HepG2 (cell line): ENCODE results near the gene PRIMA1. TPM values are rescaled to one million over a fixed set of nuclear protein-coding genes. Genes with fewer than 3 reads are reported as not detected.

Experiments used
- ATAC-seq: fragments of 200-7000 bp; cut with Tn5 transposase; 3 replicates; pipeline ENCODE4 v1.9.1; 2020; ENCODE audit warnings: mild to moderate bottlenecking, moderate library complexity
- BruUV-seq: library from RNA; stranded (reverse); fragments of 400-500 nt; replicated peaks from 2 replicates; lab custom pipeline; 2021; lab: Mats Ljungman, UMichigan
- CTCF ChIA-PET: fragments of 300-600 bp; formaldehyde crosslinking; extraction: SDS; loops from one replicate; lab custom pipeline; 2021; ENCODE audit warnings: low total read pairs, inconsistent platforms, low intra/inter-chr PET ratio; lab: Yijun Ruan, JAX
- POLR2A ChIA-PET: fragments of 350-600 bp; sonication (Branson Sonifier 250); formaldehyde crosslinking; loops from one replicate; lab custom pipeline; 2020; ENCODE audit warnings: antibody characterized with exemption, inconsistent platforms; lab: Yijun Ruan, JAX
- DNase-seq: peaks from one replicate; pipeline ENCODE4 v3.0.0-alpha.2; 2015; ENCODE audit warnings: low spot score
- FAIRE-seq: peaks from 3 replicates; lab custom pipeline; 2011; peaks lifted over from hg19 to GRCh38; lab: Jason Lieb, UNC
- H2AFZ ChIP-seq: one replicate; pipeline ENCODE4 v1.6.1; 2011; ENCODE audit warnings: low read length, inconsistent platforms
- H3K27ac ChIP-seq: fragments of 300-600 bp; 3 replicates; pipeline ENCODE4 v1.8.0; 2011; ENCODE audit warnings: mixed run types, mild to moderate bottlenecking, mixed read lengths, low read length, inconsistent platforms; ENCODE audit not compliant: insufficient read depth; ENCODE audit errors: extremely low read length
- H3K27me3 ChIP-seq, 2 experiments: fragments of 200-600 bp in 1 of 2; 2 replicates in 1 of 2; 3 replicates in 1 of 2; pipeline versions ENCODE4 v1.6.0 to v1.8.0; 2011; ENCODE audit warnings: low read length in 2 of 2, mild to moderate bottlenecking in 2 of 2, moderate library complexity in 2 of 2, inconsistent platforms in 1 of 2; ENCODE audit not compliant: insufficient read depth in 2 of 2, control insufficient read depth in 1 of 2
- H3K36me3 ChIP-seq, 2 experiments: fragments of 200-600 bp in 1 of 2; replicated peaks in 1 of 2; 2 replicates in 1 of 2; 3 replicates in 1 of 2; pipeline versions ENCODE4 v1.5.1 to v1.8.0; 2011; ENCODE audit warnings: low read length in 2 of 2, inconsistent platforms in 1 of 2; ENCODE audit not compliant: insufficient read depth in 2 of 2, control insufficient read depth in 1 of 2
- H3K4me1 ChIP-seq: 2 replicates; pipeline ENCODE4 v1.5.1; 2012; ENCODE audit warnings: low read length, inconsistent platforms; ENCODE audit not compliant: insufficient read depth
- H3K4me2 ChIP-seq: 2 replicates; pipeline ENCODE4 v1.6.0; 2011; ENCODE audit warnings: low read depth, low read length, inconsistent platforms
- H3K4me3 ChIP-seq, 3 experiments: fragments of 200-600 bp in 1 of 3; sonication (generic), shearing (Covaris generic) in 1 of 3; replicated peaks in 1 of 3; 2 replicates each; pipeline ENCODE4 v1.5.1; 2011 to 2016; ENCODE audit warnings: low read length in 3 of 3, inconsistent platforms in 2 of 3, low read depth in 2 of 3, mild to moderate bottlenecking in 2 of 3, control low read depth in 1 of 3, mixed read lengths in 1 of 3; ENCODE audit not compliant: insufficient read depth in 1 of 3
- H3K79me2 ChIP-seq: one replicate; pipeline ENCODE4 v1.6.1; 2011; ENCODE audit warnings: low read length, inconsistent platforms; ENCODE audit not compliant: insufficient read depth
- H3K9ac ChIP-seq: 2 replicates; pipeline ENCODE4 v1.6.0; 2011; ENCODE audit warnings: mild to moderate bottlenecking, low read depth, low read length, inconsistent platforms; ENCODE audit not compliant: insufficient read depth
- H3K9me3 ChIP-seq: 2 replicates; pipeline ENCODE4 v1.5.1; 2012; ENCODE audit warnings: mild to moderate bottlenecking, low read length
- H4K20me1 ChIP-seq: 2 replicates; pipeline ENCODE4 v1.6.0; 2011; ENCODE audit warnings: inconsistent platforms, mild to moderate bottlenecking, low read length, moderate library complexity; ENCODE audit not compliant: insufficient read depth
- FOXJ3 ChIP-seq: sonication (generic); formaldehyde crosslinking; IDR thresholded peaks from 2 replicates; pipeline ENCODE4 v1.4.0; 2020; ENCODE audit warnings: missing genetic modification reagents, mild to moderate bottlenecking, borderline replicate concordance
- GPN1 ChIP-seq: sonication (generic); formaldehyde crosslinking; IDR thresholded peaks from 2 replicates; pipeline ENCODE4 v1.5.1; 2020; ENCODE audit warnings: missing genetic modification reagents, borderline replicate concordance
- PRPF4 ChIP-seq: fragments of 200-400 bp; formaldehyde crosslinking; IDR thresholded peaks from 2 replicates; pipeline ENCODE4 v1.6.1; 2016; ENCODE audit warnings: low read length, low read depth; ENCODE audit not compliant: poor library complexity, severe bottlenecking
- SOX13 ChIP-seq, 3 experiments: fragments of 450-650 bp in 1 of 3; sonication (generic) in 1 of 3; formaldehyde crosslinking in 1 of 3; IDR thresholded peaks in 2 of 3; conservative IDR thresholded peaks in 1 of 3; 2 replicates each; pipeline versions ENCODE4 v1.5.0 to v1.6.1; 2016 to 2020; ENCODE audit warnings: antibody characterized with exemption in 1 of 3, mild to moderate bottlenecking in 1 of 3, missing compliant biosample characterization in 1 of 3, missing genetic modification reagents in 1 of 3, moderate library complexity in 1 of 3
- ZC3H4 ChIP-seq: sonication (generic); formaldehyde crosslinking; IDR thresholded peaks from 2 replicates; pipeline ENCODE4 v1.4.0; 2020; ENCODE audit warnings: missing genetic modification reagents, borderline replicate concordance
- ZNF431 ChIP-seq: sonication (generic); formaldehyde crosslinking; IDR thresholded peaks from 2 replicates; pipeline ENCODE4 v1.9.0; 2022; ENCODE audit warnings: missing genetic modification reagents, low read depth, mild to moderate bottlenecking, borderline replicate concordance
- WGBS: methylation state at CpG from one replicate; pipeline ENCODE4 v1.1.6; 2017; ENCODE audit warnings: low lambda C conversion rate; 5-methylcytosine and 5-hydroxymethylcytosine counted together
- in situ Hi-C: cut with HindIII; loops from 2 replicates; pipeline ENCODE4 v1.10.0; 2017; ENCODE audit warnings: low pct_unique_long_range_greater_than_20kb; ENCODE audit not compliant: extremely low pct_ligation_motif_present
- intact Hi-C: fragments of 100-400 bp; cut with micrococcal nuclease; formaldehyde crosslinking; loops from one replicate; pipeline ENCODE4 v1.10.0; 2022; ENCODE audit not compliant: unreplicated experiment
- polyA plus RNA-seq, 8 experiments: library from polyadenylated mRNA; depleted of rRNA in 3 of 8; stranded (reverse) in 7 of 8; unstranded in 1 of 8; fragments of >200 nt; fragmentation: Illumina TruSeq in 4 of 8; extraction: Trizol in 4 of 8; gene quantifications; 2 replicates each; pipeline versions ENCODE4 v1.2.1 to v1.2.3, GENCODE V29; 2011 to 2016; ENCODE audit warnings: low read depth in 4 of 8, missing spikeins in 1 of 8, mixed read lengths in 1 of 8; ENCODE audit not compliant: insufficient read depth in 1 of 8
- total RNA-seq, 5 experiments: library from RNA; depleted of rRNA; stranded (reverse); fragments of >200 nt; fragmentation: Illumina TruSeq; extraction: Trizol; gene quantifications; 2 replicates each; pipeline ENCODE4 v1.2.3, GENCODE V29; 2016; ENCODE audit warnings: low read depth in 1 of 5
- TF ChIP-seq, protein P1 (sequence below): sonication (generic); formaldehyde crosslinking; IDR thresholded peaks from 2 replicates; pipeline ENCODE4 v1.4.0; 2020; ENCODE audit warnings: missing genetic modification reagents
- TF ChIP-seq, protein P2 (sequence below): sonication (generic); formaldehyde crosslinking; IDR thresholded peaks from 2 replicates; pipeline ENCODE4 v1.8.0; 2022; ENCODE audit warnings: missing genetic modification reagents, mild to moderate bottlenecking, moderate library complexity, borderline replicate concordance

The PRIMA1 gene
- total and polyA plus RNA-seq, 2 of the 13 experiments (the other 11 are each of a cell fraction or from before 2014, with no cell fraction given), result 2.4 to 3.2 TPM

DNA sequence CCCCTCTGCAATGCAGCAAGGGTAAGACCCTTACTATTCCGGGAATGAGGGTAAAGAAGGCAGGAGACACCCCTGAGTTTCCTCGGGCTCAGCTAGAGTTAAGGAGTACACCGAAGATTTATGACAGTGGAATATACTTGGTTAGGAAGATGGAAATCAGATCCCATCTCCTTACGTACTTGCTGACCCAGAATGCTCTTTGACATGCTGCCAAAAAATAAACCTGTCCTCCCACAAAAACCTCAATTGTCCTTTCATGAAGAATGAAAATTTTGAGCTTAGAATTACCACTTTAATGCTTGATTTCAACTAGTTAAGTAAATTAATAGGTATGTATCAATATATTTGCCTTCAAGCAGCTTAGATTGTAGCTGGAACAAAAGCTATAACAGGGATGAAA is 99.5 kb downstream of the PRIMA1 start:
- DNase-seq, result no peak
- Histone ChIP-seq H3K9me3 (no peaks in the 10 kb centered on the region), H3K4me3 (no peak overlapping the region), H3K9ac (no peak overlapping the region), H2AFZ (no peak overlapping the region), H3K27ac (no peak overlapping the region), H3K4me2 (no peak overlapping the region), H3K27me3 (peaks cover 0 to 11% of the 10 kb centered on the region in 2 experiments; a peak in 2 of 5 replicates), H3K79me2 (no peaks in the 10 kb centered on the region), H4K20me1 (no peaks in the 10 kb centered on the region), H3K36me3 (no peaks in the 10 kb centered on the region), H3K4me1 (no peaks in the 10 kb centered on the region)
- WGBS, result 5% methylated on average over 4 of the region's 4 CpGs
- no peak for FAIRE-seq
- in situ Hi-C loops, result no loop called here
- intact Hi-C loops, result no loop called here
- no peak for ATAC-seq
- POLR2A ChIA-PET, result no interaction called here
- BruUV-seq, result no TSS peak
- CTCF ChIA-PET, result no interaction called here
- TF ChIP-seq, protein P1, sequence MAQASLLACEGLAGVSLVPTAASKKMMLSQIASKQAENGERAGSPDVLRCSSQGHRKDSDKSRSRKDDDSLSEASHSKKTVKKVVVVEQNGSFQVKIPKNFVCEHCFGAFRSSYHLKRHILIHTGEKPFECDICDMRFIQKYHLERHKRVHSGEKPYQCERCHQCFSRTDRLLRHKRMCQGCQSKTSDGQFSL (CRISPR knock-in tag), result no peak
- TF ChIP-seq FOXJ3 (CRISPR knock-in tag) (no peak), ZC3H4 (CRISPR knock-in tag) (no peak), GPN1 (no peak)

DNA sequence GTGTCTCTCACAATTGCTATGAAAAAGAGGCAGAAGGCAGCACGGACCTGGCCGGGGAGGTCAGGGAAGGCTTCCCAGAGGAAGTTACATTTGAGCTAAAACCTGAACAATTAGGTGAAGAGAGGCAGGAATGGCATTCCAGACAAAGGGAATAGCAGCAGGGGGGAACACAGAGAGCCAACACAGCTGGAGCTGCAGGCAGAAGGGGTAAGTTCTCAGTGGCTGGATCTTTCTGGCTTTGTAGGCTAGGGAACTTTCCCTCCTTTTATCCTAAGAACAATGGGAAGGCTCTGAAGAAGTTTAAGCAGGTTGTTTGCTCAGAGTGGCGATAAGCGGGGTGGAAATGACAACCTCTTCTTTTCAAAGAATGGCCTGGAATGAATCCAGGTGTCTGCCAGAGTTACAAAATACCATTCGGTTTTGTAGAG is 100.0 kb downstream of the PRIMA1 start:
- Histone ChIP-seq H3K36me3 (no peaks in the 10 kb centered on the region), H3K27ac (no peak overlapping the region), H3K4me2 (no peak overlapping the region), H3K9ac (no peak overlapping the region), H3K4me3 (no peak overlapping the region), H3K79me2 (no peaks in the 10 kb centered on the region), H2AFZ (no peak overlapping the region), H3K9me3 (no peaks in the 10 kb centered on the region), H3K4me1 (no peaks in the 10 kb centered on the region), H3K27me3 (peaks cover 0 to 11% of the 10 kb centered on the region in 2 experiments; a peak in 2 of 5 replicates), H4K20me1 (no peaks in the 10 kb centered on the region)
- FAIRE-seq (no peak), DNase-seq (no peak), ATAC-seq (no peak)
- POLR2A ChIA-PET, result no interaction called here
- no TSS peak for BruUV-seq
- 0% methylated on average over 5 of the region's 5 CpGs for WGBS
- intact Hi-C loops (no loop called here), in situ Hi-C loops (no loop called here)
- TF ChIP-seq, protein P2, sequence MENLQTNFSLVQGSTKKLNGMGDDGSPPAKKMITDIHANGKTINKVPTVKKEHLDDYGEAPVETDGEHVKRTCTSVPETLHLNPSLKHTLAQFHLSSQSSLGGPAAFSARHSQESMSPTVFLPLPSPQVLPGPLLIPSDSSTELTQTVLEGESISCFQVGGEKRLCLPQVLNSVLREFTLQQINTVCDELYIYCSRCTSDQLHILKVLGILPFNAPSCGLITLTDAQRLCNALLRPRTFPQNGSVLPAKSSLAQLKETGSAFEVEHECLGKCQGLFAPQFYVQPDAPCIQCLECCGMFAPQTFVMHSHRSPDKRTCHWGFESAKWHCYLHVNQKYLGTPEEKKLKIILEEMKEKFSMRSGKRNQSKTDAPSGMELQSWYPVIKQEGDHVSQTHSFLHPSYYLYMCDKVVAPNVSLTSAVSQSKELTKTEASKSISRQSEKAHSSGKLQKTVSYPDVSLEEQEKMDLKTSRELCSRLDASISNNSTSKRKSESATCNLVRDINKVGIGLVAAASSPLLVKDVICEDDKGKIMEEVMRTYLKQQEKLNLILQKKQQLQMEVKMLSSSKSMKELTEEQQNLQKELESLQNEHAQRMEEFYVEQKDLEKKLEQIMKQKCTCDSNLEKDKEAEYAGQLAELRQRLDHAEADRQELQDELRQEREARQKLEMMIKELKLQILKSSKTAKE (CRISPR knock-in tag), result no peak
- TF ChIP-seq ZNF431 (CRISPR knock-in tag), result no peak
- TF ChIP-seq SOX13 (IDR thresholded peaks at IDR 0.05), result no peak
- TF ChIP-seq SOX13 (CRISPR knock-in tag; conservative IDR thresholded peaks at IDR 0.05 in 1 of 2, IDR thresholded peaks at IDR 0.05 in 1 of 2), result peak in 1 of 2 experiments; percentile 56; a peak in 2 of 4 replicates
- TF ChIP-seq PRPF4, result no peak
- CTCF ChIA-PET, result no interaction called here
